ENCODE data around the gene ZNF853.

- TF ChIP-seq EZH2phosphoT487 (IDR thresholded peaks at IDR 0.05; ENCODE audit: low read depth, severe bottlenecking, unreplicated experiment) (no peak), CTCF (IDR thresholded peaks at IDR 0.05; ENCODE audit: poor library complexity) (no peak)
Observed at GRCh38 chr7:6571160-6571779, 44.1 kb upstream of the ZNF853 start.

Measured in hepatocyte (in vitro differentiated cells).